OCI-LY7 (cell line): ENCODE results near the gene GNB5. TPM values are rescaled to one million over a fixed set of nuclear protein-coding genes. Genes with fewer than 3 reads are reported as not detected.

ENCODE experiments used
- BruUV-seq: library from RNA; stranded (reverse); fragments of 400-500 nt; replicated peaks from 2 replicates; lab custom pipeline; 2021; lab: Mats Ljungman, UMichigan
- CTCF ChIA-PET: fragments of 300-600 bp; sonication (Branson Sonifier 250); formaldehyde crosslinking; loops from one replicate; lab custom pipeline; 2022; ENCODE audit warnings: antibody characterized with exemption; ENCODE audit not compliant: unreplicated experiment; lab: Charles Lee
- POLR2A ChIA-PET: fragments of 300-600 bp; sonication (Branson Sonifier 250); formaldehyde crosslinking; loops from one replicate; lab custom pipeline; 2022; ENCODE audit warnings: antibody characterized with exemption; lab: Charles Lee
- DNase-seq: peaks from one replicate; pipeline ENCODE4 v3.0.0-alpha.2; 2015; ENCODE audit warnings: low spot score
- H2AFZ ChIP-seq: fragments of 200-600 bp; sonication (generic), shearing (Covaris generic); 2 replicates; pipeline ENCODE4 v1.6.1; 2014; ENCODE audit warnings: mild to moderate bottlenecking, antibody characterized with exemption, low read length, moderate library complexity
- H3K27ac ChIP-seq: fragments of 200-600 bp; sonication (generic); 2 replicates; pipeline ENCODE4 v1.5.1; 2014; ENCODE audit warnings: mixed run types, low read depth, mild to moderate bottlenecking, moderate library complexity, low read length, inconsistent platforms; ENCODE audit not compliant: poor library complexity, severe bottlenecking
- H3K36me3 ChIP-seq: fragments of 200-600 bp; sonication (generic); 2 replicates; pipeline ENCODE4 v1.6.1; 2014; ENCODE audit warnings: mild to moderate bottlenecking, antibody characterized with exemption, low read length, moderate library complexity, mixed read lengths; ENCODE audit not compliant: insufficient read depth
- H3K4me1 ChIP-seq: fragments of 200-600 bp; sonication (generic); 2 replicates; pipeline ENCODE4 v1.5.1; 2014; ENCODE audit warnings: mild to moderate bottlenecking, low read length; ENCODE audit not compliant: insufficient read depth, poor library complexity, severe bottlenecking
- H3K4me2 ChIP-seq: fragments of 200-600 bp; sonication (generic); 2 replicates; pipeline ENCODE4 v1.6.1; 2014; ENCODE audit warnings: mild to moderate bottlenecking, low read length
- H3K4me3 ChIP-seq: fragments of 200-600 bp; sonication (generic); 2 replicates; pipeline ENCODE4 v1.5.1; 2014; ENCODE audit warnings: mild to moderate bottlenecking, low read depth, low read length; ENCODE audit not compliant: poor library complexity, severe bottlenecking
- H3K79me2 ChIP-seq: fragments of 200-600 bp; sonication (generic); 2 replicates; pipeline ENCODE4 v1.6.1; 2016; ENCODE audit warnings: low read depth, mild to moderate bottlenecking, low read length, moderate library complexity, mixed read lengths; ENCODE audit not compliant: insufficient read depth
- H3K9me2 ChIP-seq: fragments of 200-600 bp; sonication (generic); 2 replicates; pipeline ENCODE4 v1.6.1; 2016; ENCODE audit warnings: mild to moderate bottlenecking, low read length, mixed read lengths; ENCODE audit not compliant: insufficient read depth
- H3K9me3 ChIP-seq: fragments of 200-600 bp; sonication (generic); 2 replicates; pipeline ENCODE4 v1.6.1; 2014; ENCODE audit warnings: mild to moderate bottlenecking, mixed run types, low read length, mixed read lengths
- H4K20me1 ChIP-seq: fragments of 200-600 bp; sonication (generic); 2 replicates; pipeline ENCODE4 v1.6.1; 2014; ENCODE audit warnings: mild to moderate bottlenecking, antibody characterized with exemption, low read length, moderate library complexity, mixed read lengths; ENCODE audit not compliant: insufficient read depth
- EZH2phosphoT487 ChIP-seq: fragments of 200-600 bp; sonication (generic); IDR thresholded peaks from 2 replicates; pipeline ENCODE4 v1.6.1; 2018; ENCODE audit warnings: low read depth, borderline replicate concordance, mild to moderate bottlenecking, mixed run types, antibody characterized with exemption, low read length, moderate library complexity, mixed read lengths
- intact Hi-C: fragments of 100-400 bp; cut with micrococcal nuclease; formaldehyde crosslinking; loops from one replicate; pipeline ENCODE4 v1.10.0; 2022; ENCODE audit not compliant: unreplicated experiment
- total RNA-seq, 2 experiments: library from RNA; depleted of rRNA in 1 of 2; stranded (reverse); fragments of >200 nt in 1 of 2; shearing (Covaris generic) in 1 of 2; gene quantifications; 2 replicates each; pipeline ENCODE4 v1.2.3, GENCODE V29; 2014 to 2022
- TF ChIP-seq, protein P1 (sequence below): fragments of 200-600 bp; sonication (generic); conservative IDR thresholded peaks from 2 replicates; pipeline ENCODE4 v1.5.1; 2014; ENCODE audit warnings: mild to moderate bottlenecking, antibody characterized with exemption, low read length, moderate library complexity, mixed read lengths

Gene GNB5
- total RNA-seq, 2 experiments from 2014 or later = 49.0 to 53.9 TPM

DNA sequence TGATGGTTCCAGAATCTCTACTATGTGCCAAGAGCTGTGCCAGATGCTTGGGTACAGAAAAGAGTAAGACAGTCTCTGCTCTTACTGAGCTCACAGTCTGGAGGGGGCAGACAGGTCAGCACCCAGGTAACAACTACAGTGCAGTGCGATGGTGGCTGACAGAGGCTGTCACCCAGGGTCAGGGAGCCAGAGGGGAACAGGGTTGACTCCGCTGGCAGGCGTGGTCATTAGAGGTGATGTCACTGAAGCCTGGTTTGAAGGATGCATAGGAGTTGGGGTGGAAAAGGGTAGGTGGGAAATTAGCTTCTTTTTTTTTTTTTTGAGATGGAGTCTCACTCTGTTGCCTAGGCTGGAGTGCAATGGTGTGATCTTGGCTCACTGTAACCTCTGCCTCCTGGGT lies 31.5 kb downstream of the GNB5 start:
- POLR2A ChIA-PET = interaction anchor here (0.6 kb wide), 1 partner anchor 152 kb away, joined by 4 read pairs; no protein-coding TSS in a partner anchor

DNA sequence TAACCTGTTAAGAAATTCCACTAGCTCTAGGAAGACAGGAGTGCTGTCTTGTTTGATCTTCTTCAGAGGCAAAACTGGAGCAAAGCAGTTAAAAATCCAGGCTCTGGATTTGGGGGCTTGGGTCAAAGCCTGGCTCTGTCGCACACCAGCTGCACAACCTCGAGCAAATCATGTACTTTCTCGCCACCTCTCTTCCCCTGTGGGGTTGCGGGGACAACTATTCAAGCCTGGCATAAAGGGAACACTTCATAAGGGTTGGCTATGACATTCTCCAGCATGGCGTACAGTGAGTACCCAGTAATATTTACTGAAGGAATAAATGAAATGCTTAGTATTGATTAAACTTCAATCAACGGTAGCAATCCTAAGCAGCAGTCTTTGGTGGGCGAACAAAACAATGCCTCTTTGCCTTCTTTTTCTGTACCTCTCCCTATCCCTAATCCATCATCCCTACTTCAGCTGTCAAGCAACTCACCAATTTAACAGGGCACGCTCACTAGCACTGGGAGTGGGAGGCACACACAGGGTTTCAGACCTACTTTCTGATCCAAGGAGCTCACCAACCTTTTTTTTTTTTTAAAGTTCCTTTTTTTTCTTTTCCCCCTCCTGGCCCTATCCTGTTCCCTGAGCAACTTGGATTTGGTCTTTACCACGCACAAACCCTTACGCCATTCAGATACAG lies 33.0 kb downstream of the GNB5 start:
- POLR2A ChIA-PET = interaction anchor here (0.5 to 1.1 kb wide), 4 partner anchors 18 to 492 kb away, joined by 3 to 4 read pairs (median 3); no protein-coding TSS in a partner anchor
- CTCF ChIA-PET = interaction anchor here (1.6 kb wide), 1 partner anchor 13 kb away, joined by 4 read pairs; no protein-coding TSS in a partner anchor
- H3K4me2 ChIP-seq = no peak overlapping the region
- H3K36me3 ChIP-seq = peaks cover 48% of the 10 kb centered on the region
- H3K27ac ChIP-seq = no peak overlapping the region
- H3K9me3 ChIP-seq = no peaks in the 10 kb centered on the region
- no peaks in the 10 kb centered on the region for H3K79me2 ChIP-seq
- H3K4me3 ChIP-seq = no peak overlapping the region
- H4K20me1 ChIP-seq = no peaks in the 10 kb centered on the region
- TF ChIP-seq EZH2phosphoT487 = no peak
- TF ChIP-seq, protein P1, sequence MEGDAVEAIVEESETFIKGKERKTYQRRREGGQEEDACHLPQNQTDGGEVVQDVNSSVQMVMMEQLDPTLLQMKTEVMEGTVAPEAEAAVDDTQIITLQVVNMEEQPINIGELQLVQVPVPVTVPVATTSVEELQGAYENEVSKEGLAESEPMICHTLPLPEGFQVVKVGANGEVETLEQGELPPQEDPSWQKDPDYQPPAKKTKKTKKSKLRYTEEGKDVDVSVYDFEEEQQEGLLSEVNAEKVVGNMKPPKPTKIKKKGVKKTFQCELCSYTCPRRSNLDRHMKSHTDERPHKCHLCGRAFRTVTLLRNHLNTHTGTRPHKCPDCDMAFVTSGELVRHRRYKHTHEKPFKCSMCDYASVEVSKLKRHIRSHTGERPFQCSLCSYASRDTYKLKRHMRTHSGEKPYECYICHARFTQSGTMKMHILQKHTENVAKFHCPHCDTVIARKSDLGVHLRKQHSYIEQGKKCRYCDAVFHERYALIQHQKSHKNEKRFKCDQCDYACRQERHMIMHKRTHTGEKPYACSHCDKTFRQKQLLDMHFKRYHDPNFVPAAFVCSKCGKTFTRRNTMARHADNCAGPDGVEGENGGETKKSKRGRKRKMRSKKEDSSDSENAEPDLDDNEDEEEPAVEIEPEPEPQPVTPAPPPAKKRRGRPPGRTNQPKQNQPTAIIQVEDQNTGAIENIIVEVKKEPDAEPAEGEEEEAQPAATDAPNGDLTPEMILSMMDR = no peak
- intact Hi-C loops = no loop called here
- no peak for DNase-seq
- no peaks in the 10 kb centered on the region for H3K9me2 ChIP-seq
- BruUV-seq = no TSS peak
- no peak overlapping the region for H2AFZ ChIP-seq
- H3K4me1 ChIP-seq = peaks cover 9% of the 10 kb centered on the region

More for the DNA sequence above, 31.5 kb downstream of the GNB5 start:
- DNase-seq = no peak
- Histone ChIP-seq H3K9me3 (no peaks in the 10 kb centered on the region), H3K27ac (no peak overlapping the region), H3K36me3 (peaks cover 53% of the 10 kb centered on the region), H4K20me1 (no peaks in the 10 kb centered on the region), H3K4me1 (peaks cover 13% of the 10 kb centered on the region), H3K4me2 (no peak overlapping the region), H2AFZ (no peak overlapping the region), H3K79me2 (peaks cover 11% of the 10 kb centered on the region; the same call in 1 of the 2 replicates), H3K9me2 (no peaks in the 10 kb centered on the region), H3K4me3 (no peak overlapping the region)
- intact Hi-C loops = no loop called here
- no peak for TF ChIP-seq EZH2phosphoT487
- TF ChIP-seq, protein P1 = no peak
- CTCF ChIA-PET = no interaction called here
- no TSS peak for BruUV-seq

DNA sequence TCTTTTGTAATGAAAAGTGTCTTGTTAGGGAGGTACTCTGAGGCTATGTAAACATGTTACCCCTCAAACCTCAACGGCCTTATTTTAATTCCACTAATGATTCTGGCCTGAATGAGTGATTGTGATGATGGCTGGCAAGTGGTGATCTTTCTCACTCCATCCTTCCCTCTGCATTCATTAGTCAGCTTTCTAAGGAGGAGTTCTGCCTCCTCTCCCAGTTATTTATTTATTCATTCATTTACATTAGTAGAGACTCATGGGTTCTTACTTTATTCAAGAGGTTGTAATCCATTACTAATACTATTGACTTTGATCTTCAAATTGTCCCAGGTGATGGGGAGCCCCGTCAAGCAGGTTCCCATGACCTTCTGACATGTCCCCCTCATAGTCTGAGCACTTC lies 35.3 kb downstream of the GNB5 start:
- intact Hi-C loops = no loop called here
- H3K4me1 ChIP-seq = peaks cover 9% of the 10 kb centered on the region
- no peak for DNase-seq
- no peak for TF ChIP-seq EZH2phosphoT487
- TF ChIP-seq, protein P1 = no peak
- no peak overlapping the region for H3K4me3 ChIP-seq
- peaks cover 43% of the 10 kb centered on the region for H3K36me3 ChIP-seq
- H3K79me2 ChIP-seq = no peaks in the 10 kb centered on the region
- POLR2A ChIA-PET = interaction anchor here (0.6 kb wide), 1 partner anchor 10 kb away, joined by 3 read pairs; no protein-coding TSS in a partner anchor
- H4K20me1 ChIP-seq = no peaks in the 10 kb centered on the region
- no peaks in the 10 kb centered on the region for H3K9me2 ChIP-seq
- no peak overlapping the region for H3K27ac ChIP-seq
- H3K4me2 ChIP-seq = no peak overlapping the region
- H2AFZ ChIP-seq = no peak overlapping the region
- no TSS peak for BruUV-seq
- H3K9me3 ChIP-seq = no peaks in the 10 kb centered on the region
- CTCF ChIA-PET = no interaction called here
